ENCODE measurements around the gene ATP6V1E1. TPM values are rescaled to one million over a fixed set of nuclear protein-coding genes. Genes with fewer than 3 reads are reported as not detected.
"Not testable (repeated sequence)": the region's sequence is repeated elsewhere in the genome, so short reads cannot be mapped to it uniquely, and the experiment has no call there.

Gene ATP6V1E1
- total RNA-seq = 100 to 1,000 TPM; 122 to 163 TPM

DNA sequence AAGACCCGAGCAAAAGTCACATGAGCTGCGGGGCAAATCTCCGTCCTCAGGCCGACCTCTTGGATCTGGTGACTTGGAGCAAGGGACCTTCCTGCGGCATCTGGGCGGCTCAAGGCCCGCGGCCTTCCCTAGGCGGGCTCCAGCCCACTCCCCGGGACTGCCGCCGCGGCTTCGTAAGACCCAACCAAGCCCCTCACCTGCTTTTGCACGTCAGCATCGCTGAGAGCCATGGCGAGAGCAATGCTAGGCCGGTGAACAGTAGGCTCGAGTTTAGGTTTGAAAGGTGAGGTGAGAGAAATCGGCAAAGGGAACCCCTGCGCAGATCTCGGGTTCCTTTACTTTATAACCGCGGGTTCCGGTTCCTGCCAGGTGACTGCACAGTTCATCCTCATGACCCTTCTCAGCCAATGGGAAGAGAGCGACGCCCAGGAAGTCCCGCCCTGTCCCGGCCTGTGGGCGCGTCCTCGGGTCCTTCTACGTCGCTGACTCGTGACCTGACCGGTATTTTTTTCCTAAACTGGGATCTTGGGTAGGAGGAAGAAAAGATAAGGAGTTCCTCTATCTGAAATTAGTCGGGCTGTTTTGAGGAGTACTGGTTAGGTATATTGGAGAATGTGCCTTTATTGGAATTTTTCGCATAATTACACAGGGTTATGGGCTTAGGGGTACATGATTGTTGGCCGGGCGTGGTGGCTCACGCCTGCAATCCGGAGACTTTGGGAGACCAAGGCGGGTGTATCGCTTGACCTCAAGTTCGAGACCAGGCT, at the start of gene ATP6V1E1:
ATP6V1E1 (minus strand) TSS at position 344 of the 767 bp plus-strand sequence; CDS start at position 230, 114 bp downstream.
- no peaks in the 10 kb centered on the region for H3K27me3 Mint-ChIP-seq
- H3K27ac Mint-ChIP-seq = peak within 1 kb of the TSS; percentile 78 to 96
- peaks cover 4 to 5% of the 10 kb centered on the region in 2 donors for H3K4me1 Mint-ChIP-seq (ENCODE audit: low read depth in 2 of 2)

DNA sequence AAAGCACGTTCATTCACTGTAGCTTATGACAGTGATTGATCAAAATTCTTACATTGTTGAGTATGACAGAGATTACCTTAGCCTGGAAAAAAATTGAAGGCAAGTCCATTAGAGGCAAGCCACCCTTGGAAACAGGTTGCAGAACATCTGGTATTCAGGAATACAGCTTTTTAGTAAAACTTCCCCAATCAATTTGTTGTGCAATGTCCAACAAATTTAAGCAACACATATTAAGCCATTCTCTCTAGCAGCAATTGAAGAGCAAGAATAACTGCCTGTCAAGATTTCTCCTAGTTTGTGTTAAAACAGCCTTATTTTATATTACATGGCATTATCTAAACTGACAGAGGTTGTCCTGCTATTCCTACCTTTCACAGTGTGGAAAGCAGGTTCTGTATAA, 47.0 kb upstream of the ATP6V1E1 start:
- no peaks in the 10 kb centered on the region for H3K9me3 Mint-ChIP-seq
- no peak overlapping the region for H3K27ac Mint-ChIP-seq
- DNase-seq (ENCODE audit: low spot score) (no peak), ATAC-seq (no peak)
- peaks cover 12 to 14% of the 10 kb centered on the region in 2 donors for H3K4me1 Mint-ChIP-seq (ENCODE audit: low read depth in 2 of 2)
- no peaks in the 10 kb centered on the region for H3K27me3 Mint-ChIP-seq
- no peak overlapping the region for H3K4me3 Mint-ChIP-seq
- H3K36me3 Mint-ChIP-seq = no peaks in the 10 kb centered on the region

More for the DNA sequence above, at the start of gene ATP6V1E1:
- no peaks in the 10 kb centered on the region for H3K9me3 Mint-ChIP-seq
- DNase-seq (ENCODE audit: low spot score) (peak; percentile 95), ATAC-seq (peak; percentile 100)
- H3K4me3 Mint-ChIP-seq = peak within 1 kb of the TSS; percentile 92
- H3K36me3 Mint-ChIP-seq = no peaks in the 10 kb centered on the region

DNA sequence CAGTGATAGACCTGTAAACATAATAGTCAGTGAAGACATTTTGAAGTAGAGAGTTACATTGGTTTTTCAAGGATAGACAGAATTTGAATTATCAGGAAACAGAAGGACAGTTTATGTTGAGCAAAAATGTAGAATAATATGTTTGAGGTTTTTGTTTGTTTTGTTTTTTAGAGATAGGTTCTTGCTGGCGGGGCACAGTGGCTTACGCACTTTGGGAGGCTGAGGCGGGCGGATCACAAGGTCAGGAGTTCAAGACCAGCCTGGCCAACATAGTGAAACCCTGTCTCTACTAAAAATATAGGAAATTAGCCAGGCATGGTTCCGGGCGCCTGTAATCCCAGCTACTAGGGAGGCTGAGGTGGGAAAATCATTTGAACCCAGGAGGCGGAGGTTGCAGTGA, 45.6 kb upstream of the ATP6V1E1 start:
- no peak for ATAC-seq
- Mint-ChIP-seq H3K27ac (no peak overlapping the region), H3K4me1 (ENCODE audit: low read depth in 2 of 2) (peaks cover 12 to 14% of the 10 kb centered on the region in 2 donors)

DNA sequence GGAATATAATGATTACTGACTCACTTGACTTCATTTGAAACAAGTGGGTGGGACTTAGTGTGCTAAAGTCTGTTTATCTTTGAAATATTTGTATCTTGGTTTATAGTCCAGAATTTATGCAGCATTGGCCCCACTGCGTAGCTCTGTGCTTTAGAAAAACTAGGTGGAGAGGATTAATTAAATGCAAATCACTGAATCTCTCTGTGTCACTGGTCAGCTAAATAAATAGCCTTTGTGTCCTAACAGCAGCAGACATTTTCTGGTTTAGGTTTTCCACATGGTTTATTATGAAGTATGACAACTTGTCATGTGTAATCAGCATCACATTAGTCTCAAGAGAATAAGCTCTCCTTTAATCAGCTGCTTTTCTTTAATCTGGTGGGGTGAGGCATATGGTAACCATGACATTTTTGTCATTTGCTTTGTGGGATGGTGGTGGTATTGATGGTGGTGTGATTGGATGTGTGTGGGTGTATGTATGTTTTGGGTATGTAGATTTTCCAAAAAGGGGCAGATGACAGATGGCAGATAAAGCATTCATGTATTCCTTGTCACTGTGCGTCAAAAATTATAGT, 44.0 kb upstream of the ATP6V1E1 start:
- Mint-ChIP-seq H3K4me1 (ENCODE audit: low read depth in 2 of 2) (peaks cover 6 to 9% of the 10 kb centered on the region in 2 donors), H3K27me3 (no peaks in the 10 kb centered on the region), H3K36me3 (no peaks in the 10 kb centered on the region), H3K9me3 (no peaks in the 10 kb centered on the region), H3K4me3 (no peak overlapping the region), H3K27ac (no peak overlapping the region)
- ATAC-seq (no peak), DNase-seq (ENCODE audit: low spot score) (no peak)

More for the DNA sequence above, 45.6 kb upstream of the ATP6V1E1 start:
- Mint-ChIP-seq H3K9me3 (no peaks in the 10 kb centered on the region), H3K36me3 (no peaks in the 10 kb centered on the region), H3K4me3 (no peak overlapping the region), H3K27me3 (no peaks in the 10 kb centered on the region)
- DNase-seq (ENCODE audit: low spot score) = no peak

DNA sequence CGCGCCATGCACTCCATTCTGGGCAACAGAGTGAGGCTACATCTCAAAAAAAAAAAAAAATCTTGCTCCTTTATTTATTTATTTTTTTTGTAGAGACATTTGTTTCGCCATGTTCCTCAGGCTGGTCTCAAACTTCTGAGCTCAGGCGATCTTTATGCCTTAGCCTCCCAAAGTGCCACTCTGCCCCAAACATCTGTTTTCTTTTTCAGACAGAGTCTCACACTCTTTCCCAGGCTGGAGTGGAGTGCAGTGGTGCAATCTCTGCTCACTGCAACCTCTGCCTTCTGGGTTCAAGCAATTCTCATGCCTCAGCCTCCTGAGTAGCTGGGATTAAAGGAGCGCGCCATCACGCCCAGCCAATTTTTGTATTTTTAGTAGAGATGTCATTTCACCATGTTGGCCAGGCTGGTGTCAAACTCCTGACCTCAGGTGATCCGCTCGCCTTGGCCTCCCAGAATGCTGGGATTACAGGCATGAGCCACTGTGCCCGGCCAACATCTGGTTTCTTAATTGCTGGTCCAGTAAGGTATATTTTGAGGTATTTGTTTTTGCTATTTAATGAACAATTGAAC, 43.1 kb upstream of the ATP6V1E1 start:
- not testable (repeated sequence) for H3K9me3 Mint-ChIP-seq; H3K27me3 Mint-ChIP-seq; H3K4me3 Mint-ChIP-seq; DNase-seq (ENCODE audit: low spot score); ATAC-seq; H3K36me3 Mint-ChIP-seq; H3K27ac Mint-ChIP-seq
- H3K4me1 Mint-ChIP-seq (ENCODE audit: low read depth in 2 of 2) = peaks cover 6 to 12% of the 10 kb centered on the region in 2 donors

DNA sequence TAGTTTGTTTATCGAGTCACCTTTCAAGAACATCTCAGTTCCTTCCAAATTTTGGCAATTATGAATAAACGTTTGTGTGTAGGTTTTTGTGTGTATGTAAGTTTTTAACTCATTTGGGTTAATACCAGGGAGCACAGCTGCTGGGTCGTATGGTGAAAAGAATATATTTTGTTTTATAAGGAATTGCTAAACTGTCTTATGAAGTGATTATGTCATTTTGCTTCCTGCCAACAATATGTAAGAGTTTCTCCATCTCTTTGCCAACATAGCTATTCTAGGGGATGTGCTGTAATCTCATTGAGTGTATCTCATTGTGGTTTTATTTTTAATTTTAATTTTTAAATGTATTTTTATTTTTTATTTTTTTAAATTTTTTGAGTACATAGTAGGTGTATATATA, 37.3 kb upstream of the ATP6V1E1 start:
- Mint-ChIP-seq H3K27ac (no peak overlapping the region), H3K4me3 (no peak overlapping the region), H3K36me3 (peaks cover 7% of the 10 kb centered on the region), H3K9me3 (no peaks in the 10 kb centered on the region), H3K4me1 (ENCODE audit: low read depth in 2 of 2) (peaks cover 4 to 8% of the 10 kb centered on the region in 2 donors), H3K27me3 (no peaks in the 10 kb centered on the region)
- no peak for ATAC-seq
- DNase-seq (ENCODE audit: low spot score) = no peak

DNA sequence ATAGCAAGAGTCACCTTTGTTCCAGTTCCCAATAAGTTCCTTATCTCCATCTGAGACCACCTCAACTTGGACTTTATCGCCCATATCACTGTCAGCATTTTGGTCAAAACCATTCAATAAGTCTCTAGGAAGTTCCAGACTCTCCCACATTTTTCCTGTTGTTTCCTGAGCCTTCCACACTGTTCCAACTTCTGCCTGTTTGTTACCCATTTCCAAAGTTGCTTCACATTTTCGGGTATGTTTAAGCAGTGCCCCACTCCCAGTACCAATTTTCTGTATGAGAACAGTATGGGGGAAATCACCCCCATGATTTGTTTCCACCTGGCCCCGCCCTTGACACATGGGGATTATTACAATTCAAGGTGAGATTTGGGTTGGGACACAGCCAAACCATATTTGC, 36.7 kb upstream of the ATP6V1E1 start:
- H3K4me3 Mint-ChIP-seq = no peak overlapping the region

DNA sequence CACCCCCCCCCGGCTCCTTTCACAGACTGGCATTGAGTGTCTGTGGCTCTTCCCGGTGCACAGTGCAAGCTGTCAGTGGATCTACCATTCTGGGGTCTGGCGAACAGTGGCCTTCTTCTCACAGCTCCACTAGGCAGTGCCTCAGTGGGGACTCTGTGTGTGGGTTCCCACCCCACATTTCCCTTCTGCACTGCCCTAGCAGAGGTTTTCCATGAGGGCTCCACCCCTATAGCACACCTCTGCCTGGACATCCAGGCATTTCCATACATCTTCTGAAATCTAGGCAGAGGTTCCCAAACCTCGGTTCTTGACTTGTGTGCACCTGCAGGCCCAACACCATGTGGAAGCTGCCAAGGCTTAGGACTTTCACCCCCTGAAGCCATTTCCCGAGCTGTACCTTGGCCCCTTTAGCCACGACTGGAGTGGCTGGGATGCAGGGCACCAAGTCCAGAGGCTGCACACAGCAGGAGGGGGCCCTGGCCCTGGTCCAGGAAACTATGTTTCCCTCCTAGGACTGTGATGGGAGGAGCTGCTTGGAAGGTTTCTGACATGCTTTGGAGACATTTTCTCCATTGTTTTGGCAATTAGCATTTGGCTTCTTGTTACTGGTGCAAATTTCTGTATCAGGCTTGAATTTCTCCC, 36.0 kb upstream of the ATP6V1E1 start:
- Mint-ChIP-seq H3K9me3 (no peaks in the 10 kb centered on the region), H3K4me1 (ENCODE audit: low read depth in 2 of 2) (peaks cover 4 to 8% of the 10 kb centered on the region in 2 donors), H3K27me3 (no peaks in the 10 kb centered on the region), H3K27ac (no peak overlapping the region), H3K4me3 (no peak overlapping the region), H3K36me3 (peaks cover 7% of the 10 kb centered on the region)
- ATAC-seq (no peak), DNase-seq (ENCODE audit: low spot score) (no peak)

More for the DNA sequence above, 36.7 kb upstream of the ATP6V1E1 start:
- H3K27me3 Mint-ChIP-seq = no peaks in the 10 kb centered on the region
- peaks cover 7% of the 10 kb centered on the region for H3K36me3 Mint-ChIP-seq
- DNase-seq (ENCODE audit: low spot score) (no peak), ATAC-seq (no peak)
- H3K9me3 Mint-ChIP-seq = no peaks in the 10 kb centered on the region
- H3K4me1 Mint-ChIP-seq (ENCODE audit: low read depth in 2 of 2) = peaks cover 4 to 8% of the 10 kb centered on the region in 2 donors
- no peak overlapping the region for H3K27ac Mint-ChIP-seq

DNA sequence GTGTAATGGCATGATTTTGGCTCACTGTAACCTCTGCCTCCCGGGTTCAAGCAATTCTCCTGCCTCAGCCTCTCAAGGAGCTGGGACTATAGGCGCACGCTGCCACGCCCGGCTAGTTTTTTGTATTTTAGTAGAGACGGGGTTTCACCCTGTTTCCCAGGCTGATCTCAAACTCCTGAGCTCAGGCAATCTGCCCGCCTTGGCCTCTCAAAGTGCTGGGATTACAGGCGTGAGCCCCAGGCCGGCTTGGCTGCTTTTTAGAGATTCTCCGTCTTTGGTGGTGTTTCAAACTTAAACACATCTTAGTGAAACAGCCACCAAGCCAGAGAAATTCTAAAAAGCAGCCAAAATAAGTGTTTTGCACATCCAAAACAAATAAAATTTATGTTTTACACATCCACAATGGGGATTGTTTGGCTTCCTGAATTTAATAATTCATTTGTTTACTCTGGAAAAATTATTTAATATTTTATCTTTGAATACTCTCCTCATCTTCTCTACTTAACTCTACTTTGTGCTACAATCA, 28.4 kb upstream of the ATP6V1E1 start:
- Mint-ChIP-seq H3K9me3 (no peaks in the 10 kb centered on the region), H3K4me1 (ENCODE audit: low read depth in 2 of 2) (peaks cover 0 to 3% of the 10 kb centered on the region in 2 donors), H3K36me3 (peaks cover 5% of the 10 kb centered on the region), H3K27me3 (no peaks in the 10 kb centered on the region), H3K27ac (no peak overlapping the region), H3K4me3 (no peak overlapping the region)
- ATAC-seq = no peak
- no peak for DNase-seq (ENCODE audit: low spot score)

DNA sequence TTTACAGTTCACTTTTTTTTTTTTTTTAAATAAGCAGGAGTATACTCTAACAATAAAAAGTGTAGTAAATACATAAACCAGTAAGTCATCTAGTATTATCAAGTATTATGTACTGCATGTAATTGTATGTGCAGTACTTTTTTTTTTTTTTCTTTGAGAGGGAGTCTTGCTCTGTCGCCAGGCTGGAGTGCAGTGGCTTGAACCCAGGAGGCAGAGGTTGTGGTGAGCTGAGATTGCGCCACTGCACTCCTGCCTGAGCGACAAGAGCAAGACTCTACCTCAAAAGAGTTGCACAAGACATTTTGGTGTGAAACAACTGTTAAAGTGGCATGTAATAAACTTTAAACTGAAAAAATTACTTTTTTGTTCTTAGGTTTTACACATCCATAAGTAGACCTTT, 26.7 kb upstream of the ATP6V1E1 start:
- Mint-ChIP-seq H3K4me3 (no peak overlapping the region), H3K9me3 (no peaks in the 10 kb centered on the region), H3K27me3 (no peaks in the 10 kb centered on the region), H3K27ac (no peak overlapping the region), H3K36me3 (peaks cover 5% of the 10 kb centered on the region), H3K4me1 (ENCODE audit: low read depth in 2 of 2) (peaks cover 0 to 5% of the 10 kb centered on the region in 2 donors)
- peak in 1 of 2 donors; percentile 59 for ATAC-seq
- no peak for DNase-seq (ENCODE audit: low spot score)

DNA sequence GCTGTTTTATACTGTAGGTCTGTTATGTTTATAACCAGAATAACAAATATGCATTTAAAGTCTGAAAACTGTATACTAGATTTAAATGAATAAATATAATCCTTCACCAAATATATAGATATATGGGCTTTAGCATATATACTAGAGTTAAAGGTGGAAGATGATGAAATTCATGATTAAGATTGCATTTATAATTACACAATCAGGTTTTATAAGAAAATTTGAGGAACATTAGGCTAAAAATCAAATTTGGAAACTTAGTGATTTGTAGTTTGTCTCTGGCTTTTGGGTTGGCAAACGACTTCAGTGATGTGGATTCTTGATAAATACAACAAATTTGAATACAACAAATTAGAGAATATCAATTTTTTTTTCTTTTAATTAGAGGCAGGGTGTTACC, 20.0 kb upstream of the ATP6V1E1 start:
- H3K4me1 Mint-ChIP-seq (ENCODE audit: low read depth in 2 of 2) = peaks cover 0 to 5% of the 10 kb centered on the region in 2 donors
- no peak for ATAC-seq
- no peaks in the 10 kb centered on the region for H3K9me3 Mint-ChIP-seq
- no peaks in the 10 kb centered on the region for H3K36me3 Mint-ChIP-seq
- H3K4me3 Mint-ChIP-seq = no peak overlapping the region
- DNase-seq (ENCODE audit: low spot score) = no peak
- H3K27ac Mint-ChIP-seq = no peak overlapping the region
- H3K27me3 Mint-ChIP-seq = no peaks in the 10 kb centered on the region

DNA sequence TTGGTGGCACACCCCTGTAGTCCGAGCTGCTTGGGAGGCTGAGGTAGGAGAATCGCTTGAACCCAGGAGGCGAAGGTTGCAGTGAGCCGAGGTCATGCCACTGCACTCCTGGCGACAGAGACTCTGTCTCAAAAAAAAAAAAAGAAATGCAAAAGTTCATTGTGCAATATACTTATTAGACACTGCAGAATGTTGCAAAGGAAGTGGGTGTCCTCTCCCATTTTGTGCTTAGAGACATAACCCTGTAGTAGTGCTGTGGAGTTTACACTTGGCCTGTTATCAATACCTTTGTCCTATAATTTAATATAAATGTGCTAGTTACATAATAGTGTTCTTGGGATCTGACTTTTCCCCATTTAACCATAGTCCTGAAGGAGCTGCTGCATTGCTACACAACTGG, 19.4 kb upstream of the ATP6V1E1 start:
- Mint-ChIP-seq H3K4me3 (no peak overlapping the region), H3K27ac (no peak overlapping the region), H3K4me1 (ENCODE audit: low read depth in 2 of 2) (peaks cover 0 to 5% of the 10 kb centered on the region in 2 donors), H3K27me3 (no peaks in the 10 kb centered on the region), H3K36me3 (no peaks in the 10 kb centered on the region), H3K9me3 (no peaks in the 10 kb centered on the region)
- DNase-seq (ENCODE audit: low spot score) (no peak), ATAC-seq (no peak)

DNA sequence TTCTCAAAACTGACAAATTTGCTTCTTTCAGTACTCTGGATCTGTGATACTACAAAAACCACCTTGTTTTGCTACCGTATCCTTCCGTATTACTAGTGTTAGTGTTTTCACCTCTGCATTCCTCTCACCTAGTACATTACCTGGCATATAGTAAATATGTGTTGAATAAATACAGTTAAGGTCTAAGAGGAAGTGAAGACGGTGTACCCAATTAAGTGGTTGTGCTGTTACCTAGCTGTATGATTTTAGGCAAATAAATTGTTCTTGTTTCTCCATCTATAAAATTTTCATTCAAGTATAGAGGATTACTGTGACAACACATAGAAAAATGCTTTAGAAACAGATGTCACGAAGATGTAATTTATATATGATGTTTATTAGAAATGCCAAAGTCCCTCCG, 18.9 kb upstream of the ATP6V1E1 start:
- DNase-seq (ENCODE audit: low spot score) = no peak
- Mint-ChIP-seq H3K36me3 (no peaks in the 10 kb centered on the region), H3K9me3 (no peaks in the 10 kb centered on the region), H3K27me3 (no peaks in the 10 kb centered on the region), H3K4me1 (ENCODE audit: low read depth in 2 of 2) (peaks cover 0 to 9% of the 10 kb centered on the region in 2 donors), H3K4me3 (no peak overlapping the region), H3K27ac (no peak overlapping the region)
- no peak for ATAC-seq

All from natural killer cell treated with Interleukin-12 subunit alpha and Interleukin-12 subunit beta and Interleukin-15 and Interleukin-18, amount 100 ng/mL, for 72 hours (primary cell).